Ovary (tissue), 9 donors: ENCODE results near the gene RABGEF1. TPM values are rescaled to one million over a fixed set of nuclear protein-coding genes. Genes with fewer than 3 reads are reported as not detected.

Experiments
- DNase-seq, 5 donors: peaks; one replicate each; pipeline ENCODE4 v3.0.0-alpha.2; 2019 to 2020
- H3K27ac ChIP-seq, 2 donors: fragments of 200-600 bp; one replicate each; pipeline versions ENCODE4 v1.5.1 to v1.8.0; 2019 to 2022
- H3K27me3 ChIP-seq: fragments of 200-600 bp; one replicate; pipeline ENCODE4 v1.8.0; 2022
- H3K36me3 ChIP-seq: fragments of 200-600 bp; sonication (generic); one replicate; pipeline ENCODE4 v1.5.1; 2019
- H3K4me1 ChIP-seq: one replicate; pipeline ENCODE4 v1.8.1; 2013; ENCODE audit warnings: mild to moderate bottlenecking, moderate library complexity; ENCODE audit not compliant: insufficient read depth
- H3K4me3 ChIP-seq: fragments of 200-600 bp; sonication (generic); one replicate; pipeline ENCODE4 v1.5.1; 2017
- H3K9me3 ChIP-seq, 2 donors: fragments of 200-600 bp in 1 of 2; sonication (generic) in 1 of 2; one replicate each; pipeline versions ENCODE4 v1.5.1 to v1.8.1; 2013 to 2019; ENCODE audit warnings: mild to moderate bottlenecking in 1 of 2, moderate library complexity in 1 of 2
- CTCF ChIP-seq, 3 donors: fragments of 450-650 bp in 2 of 3; fragments of 200-600 bp in 1 of 3; IDR thresholded peaks; one replicate each; pipeline versions ENCODE4 v1.5.1 to v1.8.0; 2016 to 2022; ENCODE audit warnings: antibody characterized with exemption in 3 of 3, mild to moderate bottlenecking in 1 of 3
- EP300 ChIP-seq: sonication (generic); formaldehyde crosslinking; IDR thresholded peaks from one replicate; pipeline ENCODE4 v1.6.1; 2017; ENCODE audit warnings: antibody characterized with exemption
- POLR2A ChIP-seq: fragments of 450-650 bp; IDR thresholded peaks from one replicate; pipeline ENCODE4 v1.6.1; 2017; ENCODE audit warnings: antibody characterized with exemption, mild to moderate bottlenecking, moderate library complexity
- WGBS, 3 donors: extraction: QIAGEN DNeasy Blood & Tissue Kit in 1 of 3; methylation state at CpG; one replicate each; pipeline versions ENCODE4 v1.1.5 to v1.1.7; 2013 to 2017; 5-methylcytosine and 5-hydroxymethylcytosine counted together
- intact Hi-C, 4 donors: fragments of 100-400 bp; cut with DNase I; formaldehyde crosslinking; loops; one replicate each; pipeline versions ENCODE4 v1.11.0 to v1.15.1; 2022 to 2023
- polyA plus RNA-seq, 2 donors: library from polyadenylated mRNA; stranded (reverse); fragments of 200-250 nt in 1 of 2; fragments of 350-450 nt in 1 of 2; fragmentation: Illumina TruSeq in 1 of 2; extraction: RNeasy Lipid Tissue Mini Kit (QIAGEN cat#74804) in 1 of 2; gene quantifications; one replicate each; pipeline ENCODE4 v1.2.3, GENCODE V29; 2013 to 2014
- total RNA-seq, 7 donors: library from RNA; depleted of rRNA in 2 of 7; stranded (reverse); fragments of >200 nt in 2 of 7; fragmentation: NEBNext Ultra II Directional in 3 of 7; extraction: Animal tissue kit (Norgen Biotek cat#: 25700) in 3 of 7; gene quantifications; one replicate each; pipeline versions ENCODE4 v1.1.0 to v1.2.4, GENCODE V29; 2016 to 2023
- donor health status: DM: no; HTN: no; CAD: no; lungs with moderate emphysema.
- donor health status: DM: no; HTN: no; CAD: no.
- donor health status: Bipolar disorder and iron deficiency.
- donor health status: DM: yes; HTN: yes; CAD: no.
- donor health status: DM: no; HTN: no; CAD: no.
- donor health status: DM: yes; HTN: yes; CAD: no.

RABGEF1 gene
- total and polyA plus RNA-seq, 9 donors, result 13.1 to 29.9 (median 25.4) TPM

- TF ChIP-seq EP300 (no peak), CTCF (IDR thresholded peaks at IDR 0.05) (no peak), POLR2A (no peak)
- no peaks in the 10 kb centered on the region for H3K36me3 ChIP-seq
These were observed 49.7 kb downstream of the RABGEF1 start for GRCh38 chr7:66790196-66790595.

GRCh38 chr7:66790725-66791124 lies 50.2 kb downstream of the RABGEF1 start:
- no peak for DNase-seq
- intact Hi-C loops, result no loop called here

More at GRCh38 chr7:66790196-66790595, 49.7 kb downstream of the RABGEF1 start:
- H3K9me3 ChIP-seq, result no peaks in the 10 kb centered on the region
- no peaks in the 10 kb centered on the region for H3K4me1 ChIP-seq
- no peak overlapping the region for H3K4me3 ChIP-seq
- DNase-seq, result no peak
- no peaks in the 10 kb centered on the region for H3K27me3 ChIP-seq
- intact Hi-C loops, result no loop called here
- H3K27ac ChIP-seq, result no peak overlapping the region
- 85 to 90% (median 87%) methylated on average over 6 of the region's 6 CpGs for WGBS, 3 donors

GRCh38 chr7:66800591-66800990 lies 60.1 kb downstream of the RABGEF1 start:
- no peaks in the 10 kb centered on the region for H3K36me3 ChIP-seq
- DNase-seq, result no peak

More at GRCh38 chr7:66790725-66791124, 50.2 kb downstream of the RABGEF1 start:
- Histone ChIP-seq H3K36me3 (no peaks in the 10 kb centered on the region), H3K27me3 (no peaks in the 10 kb centered on the region), H3K4me3 (no peak overlapping the region), H3K27ac (no peak overlapping the region), H3K4me1 (no peaks in the 10 kb centered on the region), H3K9me3 (no peaks in the 10 kb centered on the region)
- WGBS, 3 donors, result 82 to 93% (median 85%) methylated on average over 3 of the region's 3 CpGs
- no peak for TF ChIP-seq POLR2A
- no peak for TF ChIP-seq EP300
- no peak for TF ChIP-seq CTCF (IDR thresholded peaks at IDR 0.05)

GRCh38 chr7:66804001-66804400 lies 63.5 kb downstream of the RABGEF1 start:
- no peaks in the 10 kb centered on the region for H3K36me3 ChIP-seq
- no peaks in the 10 kb centered on the region for H3K4me1 ChIP-seq
- no peak for TF ChIP-seq CTCF (IDR thresholded peaks at IDR 0.05)
- no peak for TF ChIP-seq POLR2A
- intact Hi-C loops, result no loop called here
- DNase-seq, result no peak
- no peaks in the 10 kb centered on the region for H3K27me3 ChIP-seq
- WGBS, 3 donors, result 53 to 65% (median 55%) methylated on average over 4 of the region's 4 CpGs
- no peaks in the 10 kb centered on the region for H3K9me3 ChIP-seq
- H3K4me3 ChIP-seq, result no peak overlapping the region
- H3K27ac ChIP-seq, result no peak overlapping the region

More at GRCh38 chr7:66800591-66800990, 60.1 kb downstream of the RABGEF1 start:
- TF ChIP-seq CTCF (IDR thresholded peaks at IDR 0.05) (no peak), EP300 (no peak), POLR2A (no peak)
- Histone ChIP-seq H3K4me3 (no peak overlapping the region), H3K9me3 (no peaks in the 10 kb centered on the region), H3K27ac (no peak overlapping the region), H3K27me3 (no peaks in the 10 kb centered on the region), H3K4me1 (no peaks in the 10 kb centered on the region)
- WGBS, 3 donors, result 90 to 97% (median 92%) methylated on average over 8 of the region's 8 CpGs
- intact Hi-C loops, result no loop called here
